GM12872 (cell line): ENCODE data around the gene ME2.

Experiments used
- CTCF ChIP-seq: IDR thresholded peaks from 3 replicates; pipeline ENCODE4 v1.5.1; 2011; ENCODE audit warnings: low read depth, mild to moderate bottlenecking, low read length, moderate library complexity; ENCODE audit not compliant: insufficient read depth

Gene ME2

DNA sequence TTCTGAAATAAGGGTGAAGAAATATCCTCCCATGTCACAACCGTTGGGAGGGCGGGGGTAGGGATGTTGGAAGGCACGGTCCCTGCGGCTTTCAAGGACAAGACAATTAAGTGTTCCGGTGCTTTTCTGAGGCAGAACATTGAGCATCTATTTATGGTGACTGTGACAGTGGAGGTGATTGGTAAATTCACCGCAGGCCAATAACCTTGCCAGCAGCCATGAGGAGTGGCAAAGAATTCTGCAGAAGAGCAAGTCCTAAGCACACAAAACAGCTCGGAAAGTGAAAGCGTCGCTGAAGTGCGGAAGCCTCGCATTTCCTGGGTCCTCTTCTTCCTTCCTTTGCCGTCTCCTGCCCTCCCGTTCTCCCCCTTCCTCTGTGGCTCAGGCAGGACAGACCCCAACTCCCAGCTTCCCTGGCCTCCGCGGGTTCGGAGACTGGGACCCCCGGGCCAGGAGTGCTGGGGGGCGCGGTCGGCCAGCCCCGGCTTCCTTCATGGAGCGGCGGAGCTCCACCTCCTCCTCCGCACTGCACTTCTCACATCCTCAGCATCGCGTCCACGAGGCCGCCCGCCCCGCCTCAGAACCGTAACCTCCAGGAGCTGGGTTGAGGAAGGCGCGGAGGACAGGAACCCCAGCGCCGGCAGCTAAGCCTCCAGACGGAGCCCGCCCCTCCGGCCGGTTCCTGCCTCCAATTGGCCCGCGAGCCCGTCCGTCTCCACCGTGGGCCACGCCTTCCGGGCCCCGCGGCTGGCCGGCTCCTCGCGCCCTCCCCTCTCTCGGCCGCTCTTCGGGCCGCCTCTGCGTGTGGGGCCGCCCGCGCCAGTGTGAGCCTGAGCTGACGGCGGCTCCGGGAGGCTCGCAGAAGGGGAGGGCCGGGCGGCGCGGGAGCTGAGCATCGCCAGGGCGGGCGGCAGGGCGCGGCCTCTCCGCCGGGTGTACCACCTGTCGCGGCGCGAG is at the start of gene ME2:
ME2 (plus strand) TSS at position 774 of the 957 bp plus-strand sequence. CDS start 16,703 bp downstream, outside the sequence.
- TF ChIP-seq CTCF = no peak

GRCh38 chr18:50829644-50830043 is 49.3 kb upstream of the ME2 start:
- no peak for TF ChIP-seq CTCF

DNA sequence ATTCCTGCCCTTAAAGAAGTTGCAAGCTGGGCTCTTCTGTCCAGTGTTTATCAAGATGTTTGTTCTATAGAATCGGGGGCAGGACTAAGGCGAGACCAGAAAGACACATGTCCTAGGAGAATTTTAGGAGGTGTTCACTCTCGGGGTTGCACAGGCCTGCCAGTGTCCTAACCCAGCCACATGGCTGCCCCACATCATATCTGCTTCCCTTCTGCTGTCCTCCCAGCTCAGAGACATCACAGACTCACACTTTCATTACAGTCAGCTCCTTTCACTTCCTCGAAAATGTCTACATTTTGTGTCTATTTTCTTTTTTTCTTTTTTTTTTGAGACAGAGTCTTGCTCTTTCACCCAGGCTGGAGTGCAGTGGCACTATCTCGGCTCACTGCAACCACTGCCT is 48.4 kb upstream of the ME2 start:
- no peak for TF ChIP-seq CTCF

DNA sequence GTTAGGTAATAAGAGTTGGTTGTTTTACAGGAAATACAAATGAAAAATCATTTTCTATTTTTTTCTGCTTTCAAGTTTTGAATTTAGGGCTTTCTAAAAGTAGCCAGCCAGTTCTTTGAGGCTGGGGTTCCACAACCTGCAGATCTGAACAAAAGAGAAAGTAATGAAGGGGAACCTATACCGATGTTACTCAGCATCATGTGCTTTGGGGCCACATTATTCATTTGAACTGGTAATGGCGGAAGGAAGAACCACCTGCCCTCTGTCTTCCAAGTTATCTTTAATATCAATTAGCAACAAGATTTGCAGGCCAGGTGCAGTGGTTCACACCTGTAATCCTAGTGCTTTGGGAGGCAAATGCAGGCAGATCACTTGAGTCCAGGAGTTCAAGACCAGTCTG is 46.2 kb upstream of the ME2 start:
- no peak for TF ChIP-seq CTCF

GRCh38 chr18:50836521-50836957 is 42.4 kb upstream of the ME2 start:
- no peak for TF ChIP-seq CTCF

DNA sequence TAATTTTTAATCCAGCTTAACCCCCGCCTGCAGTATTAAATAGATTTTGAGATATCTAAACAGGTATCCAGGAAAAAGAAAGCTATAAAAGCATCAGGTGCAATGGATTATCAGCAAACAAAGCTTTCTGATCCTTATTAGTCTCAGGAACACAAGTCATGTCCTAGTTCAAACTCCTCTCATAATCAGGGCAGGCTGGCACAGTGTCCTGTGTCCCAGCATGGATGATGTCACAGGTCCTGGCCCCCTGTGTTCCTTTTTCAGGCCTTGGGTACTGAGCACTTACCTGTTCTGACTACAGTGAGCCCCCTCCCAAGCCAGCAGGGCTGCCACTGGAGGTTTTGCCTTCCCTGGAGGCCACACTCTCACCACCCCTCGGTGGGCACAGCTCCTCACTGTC is 39.6 kb upstream of the ME2 start:
- TF ChIP-seq CTCF = no peak

GRCh38 chr18:50839996-50840395 is 38.9 kb upstream of the ME2 start:
- no peak for TF ChIP-seq CTCF
